Measurements from ENCODE around the gene PTPRG. TPM values are rescaled to one million over a fixed set of nuclear protein-coding genes. Genes with fewer than 3 reads are reported as not detected.

The PTPRG gene
- total and polyA plus RNA-seq, 11 donors: 8.0 to 48.5 (median 35.4) TPM

DNA sequence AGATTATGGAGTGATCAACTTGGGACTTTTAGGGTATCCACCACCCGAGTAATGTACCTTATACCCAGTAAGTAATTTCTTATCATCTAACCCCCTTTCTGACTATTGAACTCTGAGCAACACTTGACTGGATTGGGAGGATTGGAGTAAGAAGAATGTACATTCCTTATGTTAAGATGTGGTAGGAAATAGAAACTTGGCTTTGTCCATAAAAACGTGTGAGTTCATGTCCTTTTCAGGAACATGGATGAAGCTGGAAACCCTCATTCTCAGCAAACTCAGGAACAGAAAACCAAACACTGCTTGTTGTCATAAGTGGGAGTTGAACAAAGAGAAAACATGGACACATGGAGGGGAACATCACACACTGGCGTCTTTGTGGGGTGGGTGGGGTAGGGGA is 112.3 kb downstream of the PTPRG start:
- 63 to 83% (median 74%) methylated on average over 3 of the region's 3 CpGs for WGBS, 4 donors

GRCh38 chr3:61674596-61674995 is 113.2 kb downstream of the PTPRG start:
- Histone ChIP-seq H3K4me1 (peaks cover 0 to 13% (median 7%) of the 10 kb centered on the region in 12 donors), H3K9me3 (no peaks in the 10 kb centered on the region), H3K4me3 (no peak overlapping the region), H3K27me3 (no peaks in the 10 kb centered on the region), H3K27ac (no peak overlapping the region), H3K36me3 (no peaks in the 10 kb centered on the region)
- intact Hi-C loops (cut with DNase I): no loop called here
- 50 to 72% (median 64%) methylated on average over 1 of the region's 1 CpG for WGBS, 4 donors
- ATAC-seq (no peak), DNase-seq (no peak)
- no peak for TF ChIP-seq CTCF (IDR thresholded peaks at IDR 0.05)
- no peak for TF ChIP-seq POLR2A (IDR thresholded peaks at IDR 0.05)

More for the DNA sequence above, 112.3 kb downstream of the PTPRG start:
- Histone ChIP-seq H3K9me3 (no peaks in the 10 kb centered on the region), H3K27ac (no peak overlapping the region), H3K4me1 (peaks cover 0 to 22% (median 13%) of the 10 kb centered on the region in 12 donors), H3K27me3 (no peaks in the 10 kb centered on the region), H3K36me3 (no peaks in the 10 kb centered on the region), H3K4me3 (no peak overlapping the region)
- no peak for DNase-seq
- ATAC-seq: no peak
- TF ChIP-seq POLR2A (IDR thresholded peaks at IDR 0.05) (no peak), CTCF (IDR thresholded peaks at IDR 0.05) (no peak)
- intact Hi-C loops (cut with DNase I): no loop called here

GRCh38 chr3:61679026-61679425 is 117.7 kb downstream of the PTPRG start:
- no peak for TF ChIP-seq CTCF (IDR thresholded peaks at IDR 0.05)
- no peaks in the 10 kb centered on the region for H3K9me3 ChIP-seq
- 94 to 95% (median 94%) methylated on average over 4 of the region's 4 CpGs for WGBS, 4 donors
- no peak overlapping the region for H3K4me3 ChIP-seq
- intact Hi-C loops (cut with DNase I): no loop called here
- H3K4me1 ChIP-seq: peaks cover 0 to 18% (median 8%) of the 10 kb centered on the region in 12 donors
- H3K36me3 ChIP-seq: no peaks in the 10 kb centered on the region
- DNase-seq: no peak
- no peaks in the 10 kb centered on the region for H3K27me3 ChIP-seq
- H3K27ac ChIP-seq: no peak overlapping the region
- no peak for ATAC-seq

DNA sequence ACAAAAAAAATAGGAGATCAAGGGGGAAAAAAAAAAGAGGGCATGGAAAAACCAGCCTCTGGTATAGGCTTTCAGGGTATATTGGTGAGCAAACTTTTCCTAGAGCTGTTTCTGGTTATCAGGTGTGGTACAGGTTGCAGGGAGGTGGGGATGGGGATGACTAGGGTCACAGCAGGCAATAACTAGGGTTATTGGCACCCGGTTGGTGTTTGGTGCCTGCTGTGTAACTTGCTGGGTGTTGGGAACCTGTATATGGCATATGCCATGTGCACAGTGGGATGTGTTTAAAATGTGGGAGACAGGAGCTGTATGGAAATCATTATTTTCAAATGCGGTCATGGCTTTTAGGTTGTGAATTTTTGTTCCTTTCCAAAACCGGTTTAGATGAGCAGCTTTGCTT is 119.2 kb downstream of the PTPRG start:
- ATAC-seq: no peak
- Histone ChIP-seq H3K36me3 (no peaks in the 10 kb centered on the region), H3K9me3 (no peaks in the 10 kb centered on the region), H3K4me3 (no peak overlapping the region), H3K4me1 (peaks cover 4 to 34% (median 15%) of the 10 kb centered on the region in 12 donors), H3K27me3 (no peaks in the 10 kb centered on the region), H3K27ac (no peak overlapping the region)
- no peak for TF ChIP-seq CTCF (IDR thresholded peaks at IDR 0.05)
- TF ChIP-seq POLR2A (IDR thresholded peaks at IDR 0.05): no peak
- no peak for DNase-seq
- intact Hi-C loops (cut with DNase I): loop anchor here in 2 of 10 donors (10.0 kb wide), 1 partner anchor 116 kb away; the partner anchor contains the start of gene PTPRG (in 2 of the 2)
- WGBS, 4 donors: 89 to 96% methylated on average over 3 of the region's 3 CpGs; no CpG with 5 or more reads in 2 of the 4 donors
